Astrocyte of the hippocampus (primary cell): Measurements from ENCODE around the gene GON7.
"Not testable (repeated sequence)": the region's sequence is repeated elsewhere in the genome, so short reads cannot be mapped to it uniquely, and the experiment has no call there.

ENCODE experiments used
- DNase-seq: peaks from one replicate; pipeline ENCODE4 v3.0.0; 2011; ENCODE audit warnings: low read depth, low spot score

GON7 gene

DNA sequence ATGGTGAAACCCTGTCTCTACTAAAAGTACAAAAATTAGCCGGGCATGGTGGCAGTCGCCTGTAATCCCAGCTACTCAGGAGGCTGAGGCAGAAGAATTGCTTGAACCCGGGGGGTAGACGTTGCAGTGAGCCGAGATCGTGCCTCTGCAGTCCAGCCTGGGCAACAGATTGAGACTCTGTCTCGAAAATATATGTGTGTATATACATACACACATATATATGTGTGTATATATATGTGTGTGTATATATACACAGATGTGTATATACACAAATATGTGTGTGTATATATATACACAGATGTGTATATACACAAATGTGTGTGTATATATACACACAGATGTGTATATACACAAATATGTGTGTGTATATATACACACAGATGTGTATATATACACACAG is 48.5 kb downstream of the GON7 start:
- DNase-seq: not testable (repeated sequence)

GRCh38 chr14:93156693-93157369 is 50.0 kb downstream of the GON7 start:
- DNase-seq: no peak

- DNase-seq: no peak
Measured at GRCh38 chr14:93155667-93156066, 51.2 kb downstream of the GON7 start.

DNA sequence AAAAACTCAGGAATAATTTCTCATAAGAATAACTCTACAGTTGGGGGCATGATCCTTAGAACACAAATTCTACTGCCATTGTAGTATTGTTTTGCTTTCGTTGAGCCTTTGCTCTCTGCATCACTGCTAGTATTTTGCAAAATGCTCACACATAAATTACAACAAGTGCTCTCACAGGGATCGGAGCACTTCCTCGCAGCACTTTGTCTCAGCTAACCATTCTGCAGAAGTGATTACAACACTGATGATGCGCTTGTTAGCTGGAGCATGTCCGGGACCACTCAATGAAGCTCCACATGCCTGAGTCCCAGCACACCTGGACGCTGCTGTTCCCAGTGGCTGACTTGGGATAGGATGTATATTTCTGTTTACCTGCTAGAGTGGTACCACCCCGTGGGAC is 53.7 kb downstream of the GON7 start:
- DNase-seq: no peak
